HG02884 (cell line): ENCODE measurements around the gene FER1L5.

Experiments
- ATAC-seq: cut with Tn5 transposase; IDR thresholded peaks from one replicate; pipeline ENCODE4 v1.9.1; 2021; ENCODE audit warnings: mild to moderate bottlenecking, moderate library complexity; ENCODE audit not compliant: unreplicated experiment

The FER1L5 gene

DNA sequence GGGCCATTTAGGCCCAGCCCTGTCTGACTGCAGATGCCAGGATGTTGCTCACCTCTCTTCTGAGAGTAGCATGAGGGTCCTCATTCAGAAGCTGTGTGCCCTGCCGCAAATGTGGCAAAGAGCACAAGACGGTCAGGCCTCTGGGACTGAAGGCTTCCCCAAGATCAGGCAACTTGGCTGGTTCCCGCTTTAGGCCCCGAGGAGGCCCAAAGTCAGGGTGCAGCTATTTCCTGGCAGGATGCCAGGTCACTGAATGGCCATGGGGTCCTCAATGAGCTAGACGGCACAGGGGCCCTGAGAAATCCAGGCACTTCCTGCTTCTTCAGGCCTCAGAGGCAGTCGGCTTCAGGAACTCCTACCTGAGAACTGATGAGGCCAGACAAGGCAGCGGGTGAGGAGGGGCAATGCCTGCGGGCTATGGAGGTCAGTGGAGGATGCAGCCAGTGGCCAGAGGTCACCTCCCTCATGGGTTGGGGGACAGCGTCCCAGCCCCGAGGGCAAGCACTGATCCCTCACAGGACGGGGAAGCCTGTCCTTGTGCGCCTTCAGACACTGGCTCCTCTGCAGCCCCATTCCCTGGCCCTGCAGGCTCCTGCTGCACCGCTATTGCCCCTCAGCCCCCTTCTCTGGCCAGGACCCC is 52.4 kb downstream of the FER1L5 start:
- ATAC-seq, result no peak

- ATAC-seq, result no peak
Observed at GRCh38 chr2:96695602-96696001, 53.0 kb downstream of the FER1L5 start.

DNA sequence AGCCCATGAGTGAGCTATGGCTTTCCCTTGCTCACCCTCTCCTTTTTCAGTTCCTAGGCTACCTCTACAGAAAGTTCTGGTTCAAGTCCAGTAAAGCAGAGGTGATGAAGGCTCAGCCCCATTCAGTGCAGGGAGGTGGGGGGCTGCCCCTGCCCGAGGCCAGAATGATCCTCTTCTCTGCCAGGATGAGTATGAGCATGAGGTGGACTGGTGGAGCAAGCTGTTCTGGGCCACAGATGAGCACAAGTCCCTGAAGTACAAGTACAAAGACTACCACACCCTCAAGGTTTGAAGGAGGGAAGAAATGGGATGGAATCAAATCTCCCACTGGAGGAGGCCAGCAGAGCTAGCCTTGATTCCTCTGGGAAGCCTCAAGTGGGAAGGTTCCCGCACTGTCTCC is 54.9 kb downstream of the FER1L5 start:
- no peak for ATAC-seq

GRCh38 chr2:96698221-96698861 is 55.8 kb downstream of the FER1L5 start:
- ATAC-seq, result no peak

GRCh38 chr2:96699021-96699420 is 56.5 kb downstream of the FER1L5 start:
- no peak for ATAC-seq

DNA sequence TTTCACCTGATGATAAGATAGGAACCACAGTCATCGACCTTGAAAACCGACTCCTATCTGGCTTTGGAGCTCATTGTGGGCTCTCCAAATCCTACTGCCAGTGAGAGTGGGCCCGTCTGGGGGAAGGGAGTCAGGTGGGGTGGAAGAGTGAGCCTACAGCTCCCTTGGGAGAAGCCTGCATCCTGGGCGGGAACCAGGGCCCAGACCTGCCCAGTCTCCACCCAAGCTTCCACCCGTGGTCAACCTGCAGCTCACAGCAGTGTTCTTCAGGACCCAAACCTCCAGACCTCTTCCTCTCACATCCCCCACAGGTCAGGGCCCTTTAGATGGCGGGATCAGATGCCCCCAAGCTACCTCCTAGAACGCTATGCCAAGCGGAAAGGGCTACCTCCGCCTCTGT is 57.1 kb downstream of the FER1L5 start:
- ATAC-seq, result no peak

DNA sequence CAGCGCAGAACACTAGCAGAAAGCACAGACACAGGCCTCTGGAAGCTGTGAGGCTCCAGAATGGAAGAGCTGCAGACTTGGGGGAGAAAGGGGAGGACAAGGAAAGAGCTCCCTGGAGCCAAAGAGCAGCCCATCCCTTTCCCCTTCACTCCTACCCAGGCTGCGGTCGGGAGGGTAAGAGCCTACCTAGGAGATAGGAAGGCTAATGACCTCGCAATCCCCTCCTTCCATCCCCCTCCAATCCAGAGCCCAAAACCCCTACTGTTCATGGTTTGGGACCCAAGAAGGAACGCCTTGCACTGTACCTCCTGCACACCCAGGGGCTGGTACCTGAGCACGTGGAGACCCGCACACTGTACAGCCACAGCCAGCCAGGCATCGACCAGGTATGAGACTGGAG is 57.5 kb downstream of the FER1L5 start:
- no peak for ATAC-seq

DNA sequence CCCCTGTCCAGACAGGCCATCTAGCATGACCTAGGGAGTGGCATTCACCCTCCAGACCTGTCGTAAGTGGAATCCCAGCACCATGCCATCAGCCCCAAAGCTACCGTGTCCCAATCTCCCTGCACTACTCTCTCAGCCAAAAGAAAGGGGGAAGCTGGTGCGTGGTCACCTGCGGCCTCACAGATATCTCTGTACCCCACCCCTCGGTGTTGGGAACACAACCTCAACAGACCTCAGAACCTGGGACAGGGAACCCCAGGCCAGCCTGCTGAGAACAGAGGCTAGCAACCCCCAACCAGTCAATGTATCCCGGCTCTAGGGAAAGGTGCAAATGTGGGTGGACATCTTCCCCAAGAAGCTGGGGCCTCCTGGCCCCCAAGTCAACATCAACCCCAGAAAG is 59.1 kb downstream of the FER1L5 start:
- ATAC-seq, result no peak

GRCh38 chr2:96702098-96702785 is 59.7 kb downstream of the FER1L5 start:
- ATAC-seq, result no peak

DNA sequence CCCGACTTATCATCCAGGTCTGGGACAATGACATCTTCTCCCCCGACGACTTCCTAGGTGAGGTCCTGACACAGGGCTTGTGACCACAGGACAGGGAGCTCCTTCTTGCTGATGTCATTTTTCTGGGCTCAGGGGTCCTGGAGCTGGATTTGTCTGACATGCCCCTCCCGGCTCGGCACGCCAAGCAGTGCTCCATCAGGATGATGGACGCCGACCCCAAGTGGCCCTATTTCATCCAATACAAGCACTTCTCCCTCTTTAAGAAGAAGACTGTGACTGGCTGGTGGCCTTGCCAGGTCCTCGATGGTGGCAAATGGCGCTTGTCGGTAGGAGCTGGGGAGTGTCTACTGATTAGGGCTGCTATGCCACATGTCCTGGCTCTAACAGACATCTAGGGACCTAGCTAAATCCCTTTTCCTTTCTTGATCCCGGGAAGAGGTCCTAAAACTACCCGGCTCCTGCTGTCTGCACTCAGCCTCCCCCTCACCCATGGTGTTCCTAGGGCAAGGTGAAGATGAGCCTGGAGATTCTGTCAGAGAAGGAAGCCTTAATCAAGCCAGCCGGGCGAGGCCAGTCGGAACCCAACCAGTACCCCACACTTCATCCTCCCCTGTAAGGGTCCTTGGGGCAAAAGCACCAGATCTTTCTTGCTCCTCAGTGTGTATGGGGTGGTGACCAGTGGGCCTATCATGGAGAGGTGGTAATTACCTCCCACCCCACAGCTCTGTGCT is 60.6 kb downstream of the FER1L5 start:
- no peak for ATAC-seq

GRCh38 chr2:96710985-96711384 is 68.4 kb downstream of the FER1L5 start:
- ATAC-seq, result no peak

- ATAC-seq, result no peak
Observed at GRCh38 chr2:96715658-96716057, 73.1 kb downstream of the FER1L5 start.

DNA sequence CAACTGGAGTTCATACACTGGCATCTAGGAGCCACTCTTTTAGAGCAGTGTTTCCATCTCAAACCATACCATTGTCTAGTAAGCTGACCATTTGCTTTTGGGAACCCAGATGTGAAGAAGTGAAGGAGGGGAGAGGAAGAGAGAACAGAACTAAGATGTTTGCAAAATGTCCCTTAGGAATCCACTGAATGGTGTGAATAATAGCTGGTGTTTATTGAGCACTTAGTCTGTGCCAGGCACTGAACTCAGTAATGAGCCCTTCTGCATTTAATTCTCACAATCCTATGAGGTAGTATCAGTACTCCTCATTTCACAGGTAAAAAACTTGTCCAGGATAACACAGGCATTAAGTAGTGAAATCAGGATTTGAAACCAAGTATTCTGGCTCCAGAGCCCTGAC is 73.8 kb downstream of the FER1L5 start:
- no peak for ATAC-seq

DNA sequence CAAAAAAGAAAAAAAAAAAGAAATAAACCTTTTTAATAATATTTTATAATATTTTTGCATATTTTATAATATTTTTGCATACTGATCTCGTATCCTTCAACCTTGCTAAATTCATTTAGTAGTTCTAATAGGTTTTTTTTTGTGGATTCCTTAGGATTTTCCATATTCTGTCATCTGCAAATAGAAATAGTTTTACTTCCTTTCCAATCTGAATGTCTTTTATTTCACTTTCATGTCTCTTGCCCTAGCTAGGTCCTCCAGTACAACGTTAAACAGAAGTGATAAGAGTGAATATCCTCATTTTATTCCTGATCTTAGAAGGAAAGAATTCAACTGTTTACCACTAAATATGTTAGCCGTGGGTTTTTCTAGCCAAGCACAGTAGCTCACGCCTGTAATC is 83.6 kb downstream of the FER1L5 start:
- ATAC-seq, result no peak

GRCh38 chr2:96727431-96727830 is 84.9 kb downstream of the FER1L5 start:
- ATAC-seq, result no peak

- ATAC-seq, result no peak
Observed at GRCh38 chr2:96729748-96730147, 87.2 kb downstream of the FER1L5 start.

- no peak for ATAC-seq
Observed at GRCh38 chr2:96730212-96730611, 87.6 kb downstream of the FER1L5 start.

- no peak for ATAC-seq
Observed at GRCh38 chr2:96733931-96734330, 91.4 kb downstream of the FER1L5 start.

DNA sequence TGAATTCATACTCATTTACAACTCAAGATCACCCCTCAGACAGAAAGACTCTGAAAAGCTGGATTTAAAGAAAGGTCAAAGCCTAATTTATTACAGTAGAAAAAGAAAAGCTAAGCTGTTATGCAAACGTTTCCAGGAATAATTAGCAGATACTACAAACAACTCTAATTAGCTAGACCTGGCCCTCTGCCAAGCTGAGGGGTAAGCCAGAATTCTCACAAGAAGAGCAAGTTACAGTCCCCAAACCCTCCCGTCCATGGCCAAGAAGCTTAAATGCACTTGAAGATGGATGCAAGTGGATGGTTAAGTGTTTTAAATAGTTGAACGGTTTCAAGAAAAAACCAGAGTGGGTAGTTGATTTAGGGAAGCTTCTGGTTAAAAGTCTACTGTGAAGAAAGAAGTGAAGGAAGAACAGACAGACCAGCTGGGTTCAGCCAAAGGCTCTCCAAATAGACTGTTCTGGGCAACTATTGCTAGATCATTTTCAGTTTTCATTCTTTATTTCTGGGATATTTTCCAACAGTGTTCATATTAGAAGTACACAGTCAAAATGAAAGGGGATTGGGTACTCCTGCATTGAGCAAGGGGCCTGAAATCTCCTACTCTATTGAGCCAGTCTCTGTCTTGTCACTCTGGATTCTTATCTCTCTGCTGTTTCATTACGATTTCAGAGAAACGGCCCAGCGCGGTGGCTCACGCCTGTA is 92.5 kb downstream of the FER1L5 start:
- ATAC-seq, result no peak

GRCh38 chr2:96737251-96737650 is 94.7 kb downstream of the FER1L5 start:
- no peak for ATAC-seq

GRCh38 chr2:96737831-96738230 is 95.3 kb downstream of the FER1L5 start:
- no peak for ATAC-seq
